HepG2 (cell line): ENCODE data around the gene SOS2. TPM values are rescaled to one million over a fixed set of nuclear protein-coding genes. Genes with fewer than 3 reads are reported as not detected.

Experiments
- ATAC-seq: fragments of 200-7000 bp; cut with Tn5 transposase; 3 replicates; pipeline ENCODE4 v1.9.1; 2020; ENCODE audit warnings: mild to moderate bottlenecking, moderate library complexity
- BruUV-seq: library from RNA; stranded (reverse); fragments of 400-500 nt; replicated peaks from 2 replicates; lab custom pipeline; 2021; lab: Mats Ljungman, UMichigan
- CTCF ChIA-PET: fragments of 300-600 bp; formaldehyde crosslinking; extraction: SDS; loops from one replicate; lab custom pipeline; 2021; ENCODE audit warnings: low total read pairs, inconsistent platforms, low intra/inter-chr PET ratio; lab: Yijun Ruan, JAX
- POLR2A ChIA-PET: fragments of 350-600 bp; sonication (Branson Sonifier 250); formaldehyde crosslinking; loops from one replicate; lab custom pipeline; 2020; ENCODE audit warnings: antibody characterized with exemption, inconsistent platforms; lab: Yijun Ruan, JAX
- DNase-seq: peaks from one replicate; pipeline ENCODE4 v3.0.0-alpha.2; 2015; ENCODE audit warnings: low spot score
- FAIRE-seq: peaks from 3 replicates; lab custom pipeline; 2011; peaks lifted over from hg19 to GRCh38; lab: Jason Lieb, UNC
- H2AFZ ChIP-seq: one replicate; pipeline ENCODE4 v1.6.1; 2011; ENCODE audit warnings: low read length, inconsistent platforms
- H3K27ac ChIP-seq: fragments of 300-600 bp; 3 replicates; pipeline ENCODE4 v1.8.0; 2011; ENCODE audit warnings: mixed run types, mild to moderate bottlenecking, mixed read lengths, low read length, inconsistent platforms; ENCODE audit not compliant: insufficient read depth; ENCODE audit errors: extremely low read length
- H3K27me3 ChIP-seq, 2 experiments: fragments of 200-600 bp in 1 of 2; 2 replicates in 1 of 2; 3 replicates in 1 of 2; pipeline versions ENCODE4 v1.6.0 to v1.8.0; 2011; ENCODE audit warnings: low read length in 2 of 2, mild to moderate bottlenecking in 2 of 2, moderate library complexity in 2 of 2, inconsistent platforms in 1 of 2; ENCODE audit not compliant: insufficient read depth in 2 of 2, control insufficient read depth in 1 of 2
- H3K36me3 ChIP-seq, 2 experiments: fragments of 200-600 bp in 1 of 2; replicated peaks in 1 of 2; 2 replicates in 1 of 2; 3 replicates in 1 of 2; pipeline versions ENCODE4 v1.5.1 to v1.8.0; 2011; ENCODE audit warnings: low read length in 2 of 2, inconsistent platforms in 1 of 2; ENCODE audit not compliant: insufficient read depth in 2 of 2, control insufficient read depth in 1 of 2
- H3K4me1 ChIP-seq: 2 replicates; pipeline ENCODE4 v1.5.1; 2012; ENCODE audit warnings: low read length, inconsistent platforms; ENCODE audit not compliant: insufficient read depth
- H3K4me2 ChIP-seq: 2 replicates; pipeline ENCODE4 v1.6.0; 2011; ENCODE audit warnings: low read depth, low read length, inconsistent platforms
- H3K4me3 ChIP-seq, 3 experiments: fragments of 200-600 bp in 1 of 3; sonication (generic), shearing (Covaris generic) in 1 of 3; replicated peaks in 1 of 3; 2 replicates each; pipeline ENCODE4 v1.5.1; 2011 to 2016; ENCODE audit warnings: low read length in 3 of 3, inconsistent platforms in 2 of 3, low read depth in 2 of 3, mild to moderate bottlenecking in 2 of 3, control low read depth in 1 of 3, mixed read lengths in 1 of 3; ENCODE audit not compliant: insufficient read depth in 1 of 3
- H3K79me2 ChIP-seq: one replicate; pipeline ENCODE4 v1.6.1; 2011; ENCODE audit warnings: low read length, inconsistent platforms; ENCODE audit not compliant: insufficient read depth
- H3K9ac ChIP-seq: 2 replicates; pipeline ENCODE4 v1.6.0; 2011; ENCODE audit warnings: mild to moderate bottlenecking, low read depth, low read length, inconsistent platforms; ENCODE audit not compliant: insufficient read depth
- H3K9me3 ChIP-seq: 2 replicates; pipeline ENCODE4 v1.5.1; 2012; ENCODE audit warnings: mild to moderate bottlenecking, low read length
- H4K20me1 ChIP-seq: 2 replicates; pipeline ENCODE4 v1.6.0; 2011; ENCODE audit warnings: inconsistent platforms, mild to moderate bottlenecking, low read length, moderate library complexity; ENCODE audit not compliant: insufficient read depth
- NFE2L2 ChIP-seq: fragments of 150-350 bp; IDR thresholded peaks from 2 replicates; pipeline ENCODE4 v1.6.1; 2014; ENCODE audit warnings: low read length
- U2AF2 ChIP-seq: fragments of 200-400 bp; formaldehyde crosslinking; IDR thresholded peaks from 2 replicates; pipeline ENCODE4 v1.6.1; 2017; ENCODE audit warnings: low read depth, mild to moderate bottlenecking, low read length
- ZSCAN25 ChIP-seq: sonication (generic); formaldehyde crosslinking; IDR thresholded peaks from 2 replicates; pipeline ENCODE4 v1.8.0; 2022; ENCODE audit warnings: mild to moderate bottlenecking, missing genetic modification reagents
- WGBS: methylation state at CpG from one replicate; pipeline ENCODE4 v1.1.6; 2017; ENCODE audit warnings: low lambda C conversion rate; 5-methylcytosine and 5-hydroxymethylcytosine counted together
- in situ Hi-C: cut with HindIII; loops from 2 replicates; pipeline ENCODE4 v1.10.0; 2017; ENCODE audit warnings: low pct_unique_long_range_greater_than_20kb; ENCODE audit not compliant: extremely low pct_ligation_motif_present
- intact Hi-C: fragments of 100-400 bp; cut with micrococcal nuclease; formaldehyde crosslinking; loops from one replicate; pipeline ENCODE4 v1.10.0; 2022; ENCODE audit not compliant: unreplicated experiment
- polyA plus RNA-seq, 8 experiments: library from polyadenylated mRNA; depleted of rRNA in 3 of 8; stranded (reverse) in 7 of 8; unstranded in 1 of 8; fragments of >200 nt; fragmentation: Illumina TruSeq in 4 of 8; extraction: Trizol in 4 of 8; gene quantifications; 2 replicates each; pipeline versions ENCODE4 v1.2.1 to v1.2.3, GENCODE V29; 2011 to 2016; ENCODE audit warnings: low read depth in 4 of 8, missing spikeins in 1 of 8, mixed read lengths in 1 of 8; ENCODE audit not compliant: insufficient read depth in 1 of 8
- total RNA-seq, 5 experiments: library from RNA; depleted of rRNA; stranded (reverse); fragments of >200 nt; fragmentation: Illumina TruSeq; extraction: Trizol; gene quantifications; 2 replicates each; pipeline ENCODE4 v1.2.3, GENCODE V29; 2016; ENCODE audit warnings: low read depth in 1 of 5
- TF ChIP-seq, protein P1 (sequence below): sonication (generic); formaldehyde crosslinking; IDR thresholded peaks from 2 replicates; pipeline ENCODE4 v1.5.0; 2020; ENCODE audit warnings: mild to moderate bottlenecking, missing genetic modification reagents, moderate library complexity
- TF ChIP-seq, protein P2 (sequence below): sonication (generic); formaldehyde crosslinking; IDR thresholded peaks from 2 replicates; pipeline ENCODE4 v1.5.1; 2020; ENCODE audit warnings: mild to moderate bottlenecking, missing genetic modification reagents, borderline replicate concordance

Gene SOS2
- total and polyA plus RNA-seq, 2 of the 13 experiments (the other 11 are each of a cell fraction or from before 2014, with no cell fraction given) = 9.3 to 12.1 TPM

DNA sequence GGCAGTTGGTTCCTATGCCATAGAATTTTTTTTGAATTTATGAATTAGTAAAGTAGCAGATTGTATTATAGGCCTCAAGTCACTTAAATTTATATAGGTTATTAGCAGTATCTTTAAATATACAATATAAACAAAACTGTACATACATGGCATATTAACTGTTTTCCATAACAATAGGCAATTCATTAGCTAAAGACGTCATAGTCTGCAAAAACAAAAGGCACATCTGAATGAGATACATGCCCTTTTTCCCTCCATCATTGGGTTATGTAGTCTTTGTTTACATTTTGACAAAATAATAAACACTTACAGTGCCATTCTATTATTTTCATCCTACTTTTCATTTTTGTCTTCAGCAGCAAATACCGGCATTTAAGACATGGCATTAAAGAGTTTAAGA lies 113.9 kb downstream of the SOS2 start (continued):
- TF ChIP-seq, protein P1, sequence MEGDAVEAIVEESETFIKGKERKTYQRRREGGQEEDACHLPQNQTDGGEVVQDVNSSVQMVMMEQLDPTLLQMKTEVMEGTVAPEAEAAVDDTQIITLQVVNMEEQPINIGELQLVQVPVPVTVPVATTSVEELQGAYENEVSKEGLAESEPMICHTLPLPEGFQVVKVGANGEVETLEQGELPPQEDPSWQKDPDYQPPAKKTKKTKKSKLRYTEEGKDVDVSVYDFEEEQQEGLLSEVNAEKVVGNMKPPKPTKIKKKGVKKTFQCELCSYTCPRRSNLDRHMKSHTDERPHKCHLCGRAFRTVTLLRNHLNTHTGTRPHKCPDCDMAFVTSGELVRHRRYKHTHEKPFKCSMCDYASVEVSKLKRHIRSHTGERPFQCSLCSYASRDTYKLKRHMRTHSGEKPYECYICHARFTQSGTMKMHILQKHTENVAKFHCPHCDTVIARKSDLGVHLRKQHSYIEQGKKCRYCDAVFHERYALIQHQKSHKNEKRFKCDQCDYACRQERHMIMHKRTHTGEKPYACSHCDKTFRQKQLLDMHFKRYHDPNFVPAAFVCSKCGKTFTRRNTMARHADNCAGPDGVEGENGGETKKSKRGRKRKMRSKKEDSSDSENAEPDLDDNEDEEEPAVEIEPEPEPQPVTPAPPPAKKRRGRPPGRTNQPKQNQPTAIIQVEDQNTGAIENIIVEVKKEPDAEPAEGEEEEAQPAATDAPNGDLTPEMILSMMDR = no peak
- TF ChIP-seq ZSCAN25 (CRISPR knock-in tag) = no peak
- TF ChIP-seq, protein P2, sequence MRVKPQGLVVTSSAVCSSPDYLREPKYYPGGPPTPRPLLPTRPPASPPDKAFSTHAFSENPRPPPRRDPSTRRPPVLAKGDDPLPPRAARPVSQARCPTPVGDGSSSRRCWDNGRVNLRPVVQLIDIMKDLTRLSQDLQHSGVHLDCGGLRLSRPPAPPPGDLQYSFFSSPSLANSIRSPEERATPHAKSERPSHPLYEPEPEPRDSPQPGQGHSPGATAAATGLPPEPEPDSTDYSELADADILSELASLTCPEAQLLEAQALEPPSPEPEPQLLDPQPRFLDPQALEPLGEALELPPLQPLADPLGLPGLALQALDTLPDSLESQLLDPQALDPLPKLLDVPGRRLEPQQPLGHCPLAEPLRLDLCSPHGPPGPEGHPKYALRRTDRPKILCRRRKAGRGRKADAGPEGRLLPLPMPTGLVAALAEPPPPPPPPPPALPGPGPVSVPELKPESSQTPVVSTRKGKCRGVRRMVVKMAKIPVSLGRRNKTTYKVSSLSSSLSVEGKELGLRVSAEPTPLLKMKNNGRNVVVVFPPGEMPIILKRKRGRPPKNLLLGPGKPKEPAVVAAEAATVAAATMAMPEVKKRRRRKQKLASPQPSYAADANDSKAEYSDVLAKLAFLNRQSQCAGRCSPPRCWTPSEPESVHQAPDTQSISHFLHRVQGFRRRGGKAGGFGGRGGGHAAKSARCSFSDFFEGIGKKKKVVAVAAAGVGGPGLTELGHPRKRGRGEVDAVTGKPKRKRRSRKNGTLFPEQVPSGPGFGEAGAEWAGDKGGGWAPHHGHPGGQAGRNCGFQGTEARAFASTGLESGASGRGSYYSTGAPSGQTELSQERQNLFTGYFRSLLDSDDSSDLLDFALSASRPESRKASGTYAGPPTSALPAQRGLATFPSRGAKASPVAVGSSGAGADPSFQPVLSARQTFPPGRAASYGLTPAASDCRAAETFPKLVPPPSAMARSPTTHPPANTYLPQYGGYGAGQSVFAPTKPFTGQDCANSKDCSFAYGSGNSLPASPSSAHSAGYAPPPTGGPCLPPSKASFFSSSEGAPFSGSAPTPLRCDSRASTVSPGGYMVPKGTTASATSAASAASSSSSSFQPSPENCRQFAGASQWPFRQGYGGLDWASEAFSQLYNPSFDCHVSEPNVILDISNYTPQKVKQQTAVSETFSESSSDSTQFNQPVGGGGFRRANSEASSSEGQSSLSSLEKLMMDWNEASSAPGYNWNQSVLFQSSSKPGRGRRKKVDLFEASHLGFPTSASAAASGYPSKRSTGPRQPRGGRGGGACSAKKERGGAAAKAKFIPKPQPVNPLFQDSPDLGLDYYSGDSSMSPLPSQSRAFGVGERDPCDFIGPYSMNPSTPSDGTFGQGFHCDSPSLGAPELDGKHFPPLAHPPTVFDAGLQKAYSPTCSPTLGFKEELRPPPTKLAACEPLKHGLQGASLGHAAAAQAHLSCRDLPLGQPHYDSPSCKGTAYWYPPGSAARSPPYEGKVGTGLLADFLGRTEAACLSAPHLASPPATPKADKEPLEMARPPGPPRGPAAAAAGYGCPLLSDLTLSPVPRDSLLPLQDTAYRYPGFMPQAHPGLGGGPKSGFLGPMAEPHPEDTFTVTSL (CRISPR knock-in tag) = no peak

DNA sequence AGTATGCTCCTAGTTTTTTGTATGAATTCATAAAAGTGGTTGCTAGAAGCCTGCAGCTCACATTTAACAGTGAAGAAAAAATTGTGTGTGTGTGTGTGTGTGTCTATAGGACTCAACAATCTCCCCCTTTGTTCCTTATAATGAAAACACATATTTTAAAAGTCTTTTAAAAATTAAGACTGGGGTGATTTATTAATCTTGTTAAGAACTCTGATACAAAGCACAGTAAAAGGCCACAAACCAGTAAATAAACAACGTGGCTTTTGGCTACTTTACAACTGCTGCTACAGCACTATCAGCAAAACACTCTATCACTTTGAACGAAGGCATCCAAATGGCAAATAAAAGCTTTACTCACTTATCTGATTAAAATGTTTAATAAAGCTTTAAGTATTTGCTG lies 114.4 kb downstream of the SOS2 start:
- CTCF ChIA-PET = no interaction called here
- H3K4me3 ChIP-seq = peak overlapping the region; percentile 78 to 87 (median 82); a peak in 4 of 6 replicates
- H3K27ac ChIP-seq = peak overlapping the region; percentile 67
- FAIRE-seq (no peak), ATAC-seq (no peak)
- H3K9me3 ChIP-seq = no peaks in the 10 kb centered on the region
- H3K79me2 ChIP-seq = peaks cover 17% of the 10 kb centered on the region
- H3K27me3 ChIP-seq = no peaks in the 10 kb centered on the region
- TF ChIP-seq NFE2L2 (0 out of 2 replicates have a peak, but pooled peaks have one; percentile 0), U2AF2 (no peak)
- TF ChIP-seq, all 625 proteins: peak for 1
- in situ Hi-C loops = no loop called here
- Histone ChIP-seq H3K36me3 (peaks cover 3 to 18% of the 10 kb centered on the region in 2 experiments; a peak in 4 of 5 replicates), H3K4me2 (peak overlapping the region; percentile 72), H4K20me1 (no peaks in the 10 kb centered on the region), H3K9ac (peak overlapping the region; percentile 69), H2AFZ (peak overlapping the region; percentile 15), H3K4me1 (peaks cover 20% of the 10 kb centered on the region)
- DNase-seq = no peak
- intact Hi-C loops = no loop called here
- BruUV-seq = TSS peak; percentile 100
- POLR2A ChIA-PET = interaction anchor here (0.6 to 1.9 kb wide), 11 partner anchors 9 to 347 kb away, joined by 3 to 17 read pairs (median 4); partner anchors contain the start of gene NEMF
- 86% methylated on average over 2 of the region's 2 CpGs for WGBS
